RWPE2 (cell line): ENCODE data around the gene ITCH.

Experiments used
- ATAC-seq: fragments of 200-7000 bp; cut with Tn5 transposase; 3 replicates; pipeline ENCODE4 v1.9.1; 2021; ENCODE audit warnings: low read depth
- DNase-seq: peaks from one replicate; pipeline ENCODE4 v3.0.0-alpha.2; 2020; ENCODE audit warnings: low spot score
- H3K27ac ChIP-seq: fragments of 450-650 bp; 2 replicates; pipeline ENCODE4 v1.5.1; 2017; ENCODE audit warnings: mild to moderate bottlenecking; ENCODE audit not compliant: poor library complexity, severe bottlenecking
- H3K27me3 ChIP-seq: fragments of 250-450 bp; sonication (Bioruptor Pico); 2 replicates; pipeline ENCODE4 v1.5.1; 2021; ENCODE audit warnings: mild to moderate bottlenecking, moderate library complexity; ENCODE audit not compliant: insufficient read depth, poor library complexity, severe bottlenecking
- H3K36me3 ChIP-seq: fragments of 250-450 bp; sonication (Bioruptor Pico); 2 replicates; pipeline ENCODE4 v1.5.1; 2020; ENCODE audit warnings: low read depth, mild to moderate bottlenecking, moderate library complexity
- H3K4me1 ChIP-seq: fragments of 250-450 bp; sonication (Bioruptor Pico); 2 replicates; pipeline ENCODE4 v1.5.1; 2021; ENCODE audit warnings: mild to moderate bottlenecking, moderate library complexity; ENCODE audit not compliant: insufficient read depth, poor library complexity, severe bottlenecking
- H3K4me3 ChIP-seq: fragments of 250-450 bp; sonication (Bioruptor Pico); 2 replicates; pipeline ENCODE4 v1.5.1; 2021; ENCODE audit warnings: mild to moderate bottlenecking, moderate library complexity; ENCODE audit not compliant: severe bottlenecking
- H3K9me3 ChIP-seq: fragments of 250-450 bp; sonication (Bioruptor Pico); 2 replicates; pipeline ENCODE4 v1.5.1; 2021; ENCODE audit warnings: mild to moderate bottlenecking, moderate library complexity; ENCODE audit not compliant: severe bottlenecking
- TF ChIP-seq, protein P1 (sequence below): fragments of 450-650 bp; IDR thresholded peaks from one replicate; pipeline ENCODE4 v1.5.1; 2017; ENCODE audit warnings: mild to moderate bottlenecking, moderate library complexity; ENCODE audit not compliant: poor library complexity, severe bottlenecking

ITCH gene

GRCh38 chr20:34448517-34448916, 85.4 kb downstream of the ITCH start:
- no peaks in the 10 kb centered on the region for H3K27me3 ChIP-seq
- TF ChIP-seq, protein P1, sequence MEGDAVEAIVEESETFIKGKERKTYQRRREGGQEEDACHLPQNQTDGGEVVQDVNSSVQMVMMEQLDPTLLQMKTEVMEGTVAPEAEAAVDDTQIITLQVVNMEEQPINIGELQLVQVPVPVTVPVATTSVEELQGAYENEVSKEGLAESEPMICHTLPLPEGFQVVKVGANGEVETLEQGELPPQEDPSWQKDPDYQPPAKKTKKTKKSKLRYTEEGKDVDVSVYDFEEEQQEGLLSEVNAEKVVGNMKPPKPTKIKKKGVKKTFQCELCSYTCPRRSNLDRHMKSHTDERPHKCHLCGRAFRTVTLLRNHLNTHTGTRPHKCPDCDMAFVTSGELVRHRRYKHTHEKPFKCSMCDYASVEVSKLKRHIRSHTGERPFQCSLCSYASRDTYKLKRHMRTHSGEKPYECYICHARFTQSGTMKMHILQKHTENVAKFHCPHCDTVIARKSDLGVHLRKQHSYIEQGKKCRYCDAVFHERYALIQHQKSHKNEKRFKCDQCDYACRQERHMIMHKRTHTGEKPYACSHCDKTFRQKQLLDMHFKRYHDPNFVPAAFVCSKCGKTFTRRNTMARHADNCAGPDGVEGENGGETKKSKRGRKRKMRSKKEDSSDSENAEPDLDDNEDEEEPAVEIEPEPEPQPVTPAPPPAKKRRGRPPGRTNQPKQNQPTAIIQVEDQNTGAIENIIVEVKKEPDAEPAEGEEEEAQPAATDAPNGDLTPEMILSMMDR = no peak
- peaks cover 98% of the 10 kb centered on the region for H3K36me3 ChIP-seq
- ATAC-seq (no peak), DNase-seq (no peak)
- H3K4me3 ChIP-seq = no peak overlapping the region
- no peaks in the 10 kb centered on the region for H3K9me3 ChIP-seq
- H3K4me1 ChIP-seq = no peaks in the 10 kb centered on the region
- no peak overlapping the region for H3K27ac ChIP-seq

DNA sequence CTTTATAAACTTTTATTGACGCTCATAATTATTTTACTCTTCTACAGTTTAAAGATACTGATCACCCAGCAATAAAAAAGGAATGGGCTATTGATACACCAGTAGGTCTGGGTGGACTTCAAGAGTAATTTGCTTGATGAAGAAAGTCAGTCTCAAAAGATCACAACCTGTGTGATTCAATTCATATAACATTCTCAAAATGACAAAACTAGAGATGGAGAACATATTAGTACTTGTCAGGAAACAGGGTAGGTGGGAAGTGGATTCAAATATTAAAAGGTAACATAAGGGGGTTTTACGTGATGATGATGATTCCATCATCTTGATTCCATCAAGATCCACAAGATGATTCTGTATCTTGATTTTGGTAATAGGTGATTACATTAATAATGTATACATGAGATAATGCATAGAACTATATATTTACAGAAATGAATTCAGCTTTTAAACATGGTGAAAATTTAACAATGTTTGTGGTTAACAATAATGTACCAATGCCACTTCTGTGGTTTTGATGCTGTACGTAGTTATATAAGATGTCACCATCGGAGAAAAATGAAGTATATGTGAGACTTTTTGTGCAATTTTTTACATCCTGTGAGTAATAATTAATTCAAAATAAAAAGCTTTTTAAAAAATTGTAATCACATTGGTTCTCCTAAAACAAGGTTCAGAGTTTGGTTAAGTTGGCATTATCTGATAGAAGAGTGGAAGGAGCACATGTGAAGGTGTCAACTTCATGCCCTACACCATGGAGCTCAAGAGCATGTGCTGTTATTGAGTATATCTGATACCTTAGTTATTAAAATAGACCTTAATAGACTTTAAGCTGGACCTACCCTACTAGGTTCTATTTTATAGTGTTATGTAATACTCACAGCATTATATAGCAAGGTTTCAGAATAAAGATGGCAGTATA, 86.9 kb downstream of the ITCH start:
- no peaks in the 10 kb centered on the region for H3K4me1 ChIP-seq
- DNase-seq (no peak), ATAC-seq (no peak)
- TF ChIP-seq, protein P1 = no peak
- H3K36me3 ChIP-seq = peaks cover 94% of the 10 kb centered on the region
- H3K4me3 ChIP-seq = no peak overlapping the region
- no peaks in the 10 kb centered on the region for H3K27me3 ChIP-seq
- no peak overlapping the region for H3K27ac ChIP-seq
- no peaks in the 10 kb centered on the region for H3K9me3 ChIP-seq

- ATAC-seq (peak; percentile 48; the same call in 2 of the 3 replicates), DNase-seq (no peak)
- Histone ChIP-seq H3K9me3 (no peaks in the 10 kb centered on the region), H3K4me1 (no peaks in the 10 kb centered on the region), H3K27me3 (no peaks in the 10 kb centered on the region), H3K36me3 (peaks cover 91% of the 10 kb centered on the region), H3K27ac (no peak overlapping the region), H3K4me3 (no peak overlapping the region)
- TF ChIP-seq, protein P1 = no peak
Observed at GRCh38 chr20:34452281-34452982, 89.4 kb downstream of the ITCH start.

DNA sequence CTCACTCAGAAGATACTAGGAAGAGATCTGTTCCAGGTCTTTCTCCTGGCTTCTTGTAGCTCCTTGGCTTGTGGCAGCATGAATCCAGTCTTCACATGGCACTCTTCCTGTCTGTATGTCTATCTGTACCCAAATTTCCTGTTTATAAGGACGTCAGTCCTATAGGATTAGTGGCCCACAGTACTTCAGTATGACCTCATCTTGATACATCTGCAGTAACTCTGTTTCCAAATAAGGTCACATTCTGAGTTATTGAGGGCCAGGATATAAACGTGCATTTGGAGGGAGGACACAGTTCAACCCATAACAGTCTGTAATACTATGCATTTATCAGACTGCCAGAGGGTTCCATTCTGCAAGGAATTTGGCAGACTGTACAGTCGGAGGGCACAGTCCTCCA, 95.6 kb downstream of the ITCH start:
- no peaks in the 10 kb centered on the region for H3K9me3 ChIP-seq
- DNase-seq (no peak), ATAC-seq (peak; percentile 37)
- H3K27me3 ChIP-seq = no peaks in the 10 kb centered on the region
- H3K4me3 ChIP-seq = no peak overlapping the region
- peak overlapping the region; percentile 0 for H3K27ac ChIP-seq
- peaks cover 91% of the 10 kb centered on the region for H3K36me3 ChIP-seq
- no peaks in the 10 kb centered on the region for H3K4me1 ChIP-seq
- TF ChIP-seq, protein P1 = no peak
